Measurements from ENCODE around the gene PIP4K2A.

Gene PIP4K2A

GRCh38 chr10:22560913-22561239 is 153.5 kb downstream of the PIP4K2A start:
- no peaks in the 10 kb centered on the region for H3K36me3 ChIP-seq (ENCODE audit: low read length)
- no peak for TF ChIP-seq EZH2phosphoT487 (conservative IDR thresholded peaks at IDR 0.05; ENCODE audit: low read length)
- TF ChIP-seq CTCF (IDR thresholded peaks at IDR 0.05; ENCODE audit: insufficient read depth, low read length, poor library complexity, severe bottlenecking), result no peak
- H3K9me2 ChIP-seq (replicated peaks; ENCODE audit: insufficient read depth, low read length), result no peaks in the 10 kb centered on the region
- H3K4me2 ChIP-seq (ENCODE audit: low read depth, low read length, poor library complexity, severe bottlenecking), result no peak overlapping the region
- H3K9ac ChIP-seq (ENCODE audit: low read length), result no peak overlapping the region
- no peaks in the 10 kb centered on the region for H3K27me3 ChIP-seq (ENCODE audit: low read length)
- H3K4me3 ChIP-seq (ENCODE audit: insufficient read depth, low read length, poor library complexity, severe bottlenecking), result no peak overlapping the region
- H4K20me1 ChIP-seq (ENCODE audit: low read depth, low read length), result no peaks in the 10 kb centered on the region
- no peaks in the 10 kb centered on the region for H3F3A ChIP-seq (ENCODE audit: insufficient read depth)
- no peak overlapping the region for H2AFZ ChIP-seq (ENCODE audit: low read depth, low read length, severe bottlenecking)
- H3K9me3 ChIP-seq (ENCODE audit: insufficient read depth, low read length), result no peaks in the 10 kb centered on the region
- H3K27ac ChIP-seq (ENCODE audit: low read depth, low read length), result no peak overlapping the region
- H3K79me2 ChIP-seq (ENCODE audit: insufficient read depth, low read length), result no peaks in the 10 kb centered on the region

- Histone ChIP-seq H3K4me2 (ENCODE audit: low read depth, low read length, poor library complexity, severe bottlenecking) (no peak overlapping the region), H2AFZ (ENCODE audit: low read depth, low read length, severe bottlenecking) (no peak overlapping the region), H3K9ac (ENCODE audit: low read length) (no peak overlapping the region), H3K9me3 (ENCODE audit: insufficient read depth, low read length) (no peaks in the 10 kb centered on the region), H3K27me3 (ENCODE audit: low read length) (no peaks in the 10 kb centered on the region), H3K79me2 (ENCODE audit: insufficient read depth, low read length) (no peaks in the 10 kb centered on the region), H3F3A (ENCODE audit: insufficient read depth) (no peaks in the 10 kb centered on the region), H3K9me2 (replicated peaks; ENCODE audit: insufficient read depth, low read length) (no peaks in the 10 kb centered on the region), H3K27ac (ENCODE audit: low read depth, low read length) (no peak overlapping the region), H4K20me1 (ENCODE audit: low read depth, low read length) (no peaks in the 10 kb centered on the region), H3K36me3 (ENCODE audit: low read length) (no peaks in the 10 kb centered on the region), H3K4me3 (ENCODE audit: insufficient read depth, low read length, poor library complexity, severe bottlenecking) (no peak overlapping the region)
- TF ChIP-seq CTCF (IDR thresholded peaks at IDR 0.05; ENCODE audit: insufficient read depth, low read length, poor library complexity, severe bottlenecking) (no peak), EZH2phosphoT487 (conservative IDR thresholded peaks at IDR 0.05; ENCODE audit: low read length) (no peak)
Measured at GRCh38 chr10:22560096-22560912, 154.1 kb downstream of the PIP4K2A start.

- H3K79me2 ChIP-seq (ENCODE audit: insufficient read depth, low read length), result no peaks in the 10 kb centered on the region
- TF ChIP-seq CTCF (IDR thresholded peaks at IDR 0.05; ENCODE audit: insufficient read depth, low read length, poor library complexity, severe bottlenecking) (no peak), EZH2phosphoT487 (conservative IDR thresholded peaks at IDR 0.05; ENCODE audit: low read length) (no peak)
- no peaks in the 10 kb centered on the region for H4K20me1 ChIP-seq (ENCODE audit: low read depth, low read length)
- H3K27ac ChIP-seq (ENCODE audit: low read depth, low read length), result no peak overlapping the region
- no peaks in the 10 kb centered on the region for H3K27me3 ChIP-seq (ENCODE audit: low read length)
- no peaks in the 10 kb centered on the region for H3K9me2 ChIP-seq (replicated peaks; ENCODE audit: insufficient read depth, low read length)
- H2AFZ ChIP-seq (ENCODE audit: low read depth, low read length, severe bottlenecking), result no peak overlapping the region
- H3F3A ChIP-seq (ENCODE audit: insufficient read depth), result no peaks in the 10 kb centered on the region
- no peak overlapping the region for H3K9ac ChIP-seq (ENCODE audit: low read length)
- no peaks in the 10 kb centered on the region for H3K36me3 ChIP-seq (ENCODE audit: low read length)
- no peaks in the 10 kb centered on the region for H3K9me3 ChIP-seq (ENCODE audit: insufficient read depth, low read length)
- H3K4me3 ChIP-seq (ENCODE audit: insufficient read depth, low read length, poor library complexity, severe bottlenecking), result no peak overlapping the region
- H3K4me2 ChIP-seq (ENCODE audit: low read depth, low read length, poor library complexity, severe bottlenecking), result no peak overlapping the region
Measured at GRCh38 chr10:22557321-22557720, 157.1 kb downstream of the PIP4K2A start.
